DND-41 (cell line): ENCODE measurements around the gene ZIC5.

Experiments used
- ATAC-seq: fragments of 200-7000 bp; cut with Tn5 transposase; 3 replicates; pipeline ENCODE4 v1.9.1; 2021; ENCODE audit warnings: low read depth; ENCODE audit not compliant: insufficient read depth
- DNase-seq: peaks from one replicate; pipeline ENCODE4 v3.0.0-alpha.2; 2020
- H2AFZ ChIP-seq: 2 replicates; pipeline ENCODE4 v1.6.0; 2012; ENCODE audit warnings: low read depth, low read length
- H3K27ac ChIP-seq: 2 replicates; pipeline ENCODE4 v1.5.1; 2012; ENCODE audit warnings: low read length, inconsistent platforms
- H3K27me3 ChIP-seq: fragments of 200-600 bp; sonication (generic); 2 replicates; pipeline ENCODE4 v1.6.0; 2012; ENCODE audit warnings: low read length, mild to moderate bottlenecking, inconsistent platforms; ENCODE audit not compliant: insufficient read depth, poor library complexity
- H3K36me3 ChIP-seq: 2 replicates; pipeline ENCODE4 v1.5.1; 2012; ENCODE audit warnings: low read length, inconsistent platforms; ENCODE audit not compliant: insufficient read depth
- H3K4me1 ChIP-seq: 2 replicates; pipeline ENCODE4 v1.5.1; 2012; ENCODE audit warnings: mild to moderate bottlenecking, low read length; ENCODE audit not compliant: insufficient read depth
- H3K4me2 ChIP-seq: 2 replicates; pipeline ENCODE4 v1.6.0; 2012; ENCODE audit warnings: mild to moderate bottlenecking, moderate library complexity, low read length, inconsistent platforms; ENCODE audit not compliant: insufficient read depth
- H3K4me3 ChIP-seq, 2 experiments: fragments of 200-600 bp in 1 of 2; shearing (Covaris generic) in 1 of 2; 2 replicates each; pipeline ENCODE4 v1.5.1; 2012 to 2016; ENCODE audit warnings: inconsistent platforms in 2 of 2, low read length in 2 of 2, mild to moderate bottlenecking in 2 of 2, low read depth in 1 of 2, moderate library complexity in 1 of 2
- H3K79me2 ChIP-seq: 2 replicates; pipeline ENCODE4 v1.6.0; 2012; ENCODE audit warnings: low read length, inconsistent platforms; ENCODE audit not compliant: insufficient read depth
- H3K9ac ChIP-seq: 2 replicates; pipeline ENCODE4 v1.6.0; 2012; ENCODE audit warnings: low read depth, mild to moderate bottlenecking, inconsistent platforms, low read length, moderate library complexity
- H3K9me3 ChIP-seq: 2 replicates; pipeline ENCODE4 v1.5.1; 2012; ENCODE audit warnings: low read length, moderate library complexity, mild to moderate bottlenecking, inconsistent platforms; ENCODE audit not compliant: insufficient read depth, severe bottlenecking
- H4K20me1 ChIP-seq: 2 replicates; pipeline ENCODE4 v1.6.0; 2012; ENCODE audit warnings: low read length; ENCODE audit not compliant: insufficient read depth
- EZH2 ChIP-seq: IDR thresholded peaks from 3 replicates; pipeline ENCODE4 v1.6.1; 2012; ENCODE audit warnings: borderline replicate concordance, low read depth, mild to moderate bottlenecking, moderate library complexity, low read length, inconsistent platforms; ENCODE audit not compliant: severe bottlenecking
- TF ChIP-seq, protein P1 (sequence below): IDR thresholded peaks from 2 replicates; pipeline ENCODE4 v1.5.1; 2012; ENCODE audit warnings: borderline replicate concordance, low read length, moderate library complexity, mild to moderate bottlenecking; ENCODE audit not compliant: poor library complexity, severe bottlenecking; ENCODE audit errors: extremely low read depth

The ZIC5 gene

DNA sequence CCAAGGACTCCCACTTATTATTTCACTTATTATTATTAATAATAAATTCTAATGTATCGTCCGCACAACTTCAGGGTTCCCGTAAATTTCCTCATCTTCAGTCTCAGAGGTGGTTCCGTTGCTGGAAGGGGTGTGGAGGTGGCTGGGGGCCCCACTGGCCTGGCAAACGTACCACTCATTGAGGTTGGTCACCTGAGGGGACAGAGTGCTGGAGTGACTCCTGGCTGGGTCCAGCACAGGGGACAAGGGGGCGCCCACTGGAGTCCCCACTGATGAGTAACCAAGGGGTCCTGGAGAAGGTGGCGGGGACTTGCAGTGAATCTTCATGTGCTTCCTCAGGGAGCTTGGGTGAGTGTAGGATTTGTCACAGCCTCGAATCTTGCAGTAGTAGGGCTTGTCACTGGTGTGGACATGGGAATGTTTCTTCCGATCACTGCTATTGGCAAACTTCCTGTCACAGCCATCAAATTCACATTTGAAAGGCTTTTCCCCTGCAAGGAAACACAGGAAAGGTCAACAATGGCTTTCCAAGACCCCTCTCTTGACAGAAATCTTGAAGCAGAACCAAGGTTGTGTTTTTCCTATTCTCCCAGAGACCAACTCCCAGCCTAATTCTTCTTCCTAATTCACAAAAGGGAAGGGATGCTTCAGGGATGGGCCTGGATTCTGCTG, 6.1 kb downstream of the ZIC5 start:
- Histone ChIP-seq H3K27me3 (no peaks in the 10 kb centered on the region), H3K9me3 (no peaks in the 10 kb centered on the region), H3K4me2 (no peak overlapping the region), H2AFZ (no peak overlapping the region), H3K9ac (no peak overlapping the region), H3K27ac (no peak overlapping the region), H3K4me3 (no peak overlapping the region), H4K20me1 (no peaks in the 10 kb centered on the region), H3K79me2 (no peaks in the 10 kb centered on the region), H3K36me3 (peaks cover 4% of the 10 kb centered on the region; the same call in 1 of the 2 replicates), H3K4me1 (peaks cover 10% of the 10 kb centered on the region)
- DNase-seq, result no peak
- ATAC-seq, result no peak
- TF ChIP-seq, protein P1, sequence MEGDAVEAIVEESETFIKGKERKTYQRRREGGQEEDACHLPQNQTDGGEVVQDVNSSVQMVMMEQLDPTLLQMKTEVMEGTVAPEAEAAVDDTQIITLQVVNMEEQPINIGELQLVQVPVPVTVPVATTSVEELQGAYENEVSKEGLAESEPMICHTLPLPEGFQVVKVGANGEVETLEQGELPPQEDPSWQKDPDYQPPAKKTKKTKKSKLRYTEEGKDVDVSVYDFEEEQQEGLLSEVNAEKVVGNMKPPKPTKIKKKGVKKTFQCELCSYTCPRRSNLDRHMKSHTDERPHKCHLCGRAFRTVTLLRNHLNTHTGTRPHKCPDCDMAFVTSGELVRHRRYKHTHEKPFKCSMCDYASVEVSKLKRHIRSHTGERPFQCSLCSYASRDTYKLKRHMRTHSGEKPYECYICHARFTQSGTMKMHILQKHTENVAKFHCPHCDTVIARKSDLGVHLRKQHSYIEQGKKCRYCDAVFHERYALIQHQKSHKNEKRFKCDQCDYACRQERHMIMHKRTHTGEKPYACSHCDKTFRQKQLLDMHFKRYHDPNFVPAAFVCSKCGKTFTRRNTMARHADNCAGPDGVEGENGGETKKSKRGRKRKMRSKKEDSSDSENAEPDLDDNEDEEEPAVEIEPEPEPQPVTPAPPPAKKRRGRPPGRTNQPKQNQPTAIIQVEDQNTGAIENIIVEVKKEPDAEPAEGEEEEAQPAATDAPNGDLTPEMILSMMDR, result no peak
- no peak for TF ChIP-seq EZH2

DNA sequence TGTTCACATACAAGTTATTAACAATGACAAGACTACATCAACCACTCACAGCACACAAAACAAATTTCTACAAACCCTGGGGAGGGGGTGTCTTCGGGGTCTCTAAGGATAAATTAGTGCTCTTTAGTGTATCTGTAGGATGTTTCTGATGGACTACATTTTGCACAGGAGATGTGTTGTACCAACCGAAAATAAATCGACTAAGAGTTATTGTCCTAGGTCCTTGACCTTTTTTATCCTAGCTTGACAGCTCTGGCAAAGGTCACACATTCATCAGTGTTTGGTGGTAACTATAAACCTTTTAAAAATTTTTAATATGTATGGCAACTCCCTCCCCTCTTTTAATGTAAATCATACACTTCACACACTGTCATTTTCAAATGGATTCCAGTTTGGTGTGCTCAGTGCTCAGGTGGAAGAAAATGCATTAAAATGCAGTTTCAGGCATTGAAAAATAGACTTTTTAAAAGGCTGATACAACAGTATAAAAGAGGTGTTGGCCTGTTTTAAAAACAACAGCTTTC, 7.7 kb downstream of the ZIC5 start:
- Histone ChIP-seq H3K79me2 (no peaks in the 10 kb centered on the region), H3K36me3 (peaks cover 4% of the 10 kb centered on the region; the same call in 1 of the 2 replicates), H3K4me2 (no peak overlapping the region), H2AFZ (no peak overlapping the region), H3K9ac (no peak overlapping the region), H3K4me3 (no peak overlapping the region), H3K4me1 (peaks cover 2% of the 10 kb centered on the region), H3K27ac (no peak overlapping the region), H3K27me3 (no peaks in the 10 kb centered on the region), H3K9me3 (no peaks in the 10 kb centered on the region), H4K20me1 (no peaks in the 10 kb centered on the region)
- DNase-seq, result no peak
- no peak for ATAC-seq
- TF ChIP-seq EZH2, result no peak
- TF ChIP-seq, protein P1, result no peak

DNA sequence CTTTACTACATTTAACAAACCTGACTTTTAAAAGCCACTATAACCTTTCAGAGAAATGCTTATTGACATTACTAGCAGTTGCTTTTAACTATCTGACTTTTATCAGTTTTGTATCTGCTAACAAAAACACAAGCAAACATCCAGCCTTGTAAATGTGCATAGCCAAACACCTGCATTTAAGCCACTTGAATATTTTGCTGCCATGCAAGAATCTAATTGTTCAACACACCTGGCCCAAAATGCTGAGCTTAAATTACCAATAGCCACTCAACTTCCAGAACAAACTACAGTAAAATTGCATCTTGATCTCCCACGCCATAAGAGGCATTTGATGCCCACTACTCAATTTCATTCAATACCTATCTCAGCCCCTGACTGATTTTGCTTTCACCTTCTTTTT, 9.3 kb downstream of the ZIC5 start:
- H2AFZ ChIP-seq, result no peak overlapping the region
- H3K27ac ChIP-seq, result no peak overlapping the region
- H3K4me3 ChIP-seq, result no peak overlapping the region
- peaks cover 4% of the 10 kb centered on the region; the same call in 1 of the 2 replicates for H3K36me3 ChIP-seq
- H3K9me3 ChIP-seq, result no peaks in the 10 kb centered on the region
- no peaks in the 10 kb centered on the region for H3K27me3 ChIP-seq
- no peak for TF ChIP-seq EZH2
- TF ChIP-seq, protein P1, result no peak
- no peaks in the 10 kb centered on the region for H4K20me1 ChIP-seq
- H3K4me2 ChIP-seq, result no peak overlapping the region
- no peak for DNase-seq
- H3K79me2 ChIP-seq, result no peaks in the 10 kb centered on the region
- ATAC-seq, result no peak
- H3K4me1 ChIP-seq, result no peaks in the 10 kb centered on the region
- no peak overlapping the region for H3K9ac ChIP-seq
